Tibial nerve (tissue), 4 donors: ENCODE results near the gene FAM20A.

Experiments used
- EP300 ChIP-seq, 2 donors: sonication (generic); formaldehyde crosslinking; IDR thresholded peaks; one replicate each; pipeline ENCODE4 v1.6.1; 2017; ENCODE audit warnings: antibody characterized with exemption in 2 of 2, mild to moderate bottlenecking in 1 of 2
- TF ChIP-seq, protein P1 (sequence below), 5 experiments: fragments of 200-600 bp in 3 of 5; fragments of 450-650 bp in 2 of 5; sonication (generic) in 3 of 5; IDR thresholded peaks; one replicate each; pipeline ENCODE4 v1.5.1; 2016 to 2019; ENCODE audit warnings: antibody characterized with exemption in 5 of 5, mild to moderate bottlenecking in 3 of 5, moderate library complexity in 2 of 5

DNA sequence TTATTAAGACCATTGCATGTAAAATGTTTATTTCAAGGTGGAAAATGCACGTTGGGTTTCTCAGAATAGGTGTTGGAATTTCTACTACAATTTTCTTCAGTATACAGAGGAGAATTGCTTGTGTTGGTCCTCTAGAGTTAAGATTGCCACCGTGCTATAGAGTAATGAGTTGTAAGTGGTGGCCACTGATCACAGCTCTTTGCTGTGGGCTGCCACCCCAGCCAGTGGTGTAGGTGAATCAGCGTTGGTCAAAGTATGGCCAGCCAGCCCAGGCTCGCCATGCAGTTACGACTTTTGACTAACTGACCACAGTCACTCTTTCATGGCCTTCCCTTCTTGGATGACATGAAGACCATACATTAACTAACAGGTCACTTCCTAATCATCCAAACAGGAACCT lies 101.6 kb downstream of the FAM20A start:
- no peak for TF ChIP-seq EP300 (IDR thresholded peaks at IDR 0.05)
- TF ChIP-seq, protein P1, sequence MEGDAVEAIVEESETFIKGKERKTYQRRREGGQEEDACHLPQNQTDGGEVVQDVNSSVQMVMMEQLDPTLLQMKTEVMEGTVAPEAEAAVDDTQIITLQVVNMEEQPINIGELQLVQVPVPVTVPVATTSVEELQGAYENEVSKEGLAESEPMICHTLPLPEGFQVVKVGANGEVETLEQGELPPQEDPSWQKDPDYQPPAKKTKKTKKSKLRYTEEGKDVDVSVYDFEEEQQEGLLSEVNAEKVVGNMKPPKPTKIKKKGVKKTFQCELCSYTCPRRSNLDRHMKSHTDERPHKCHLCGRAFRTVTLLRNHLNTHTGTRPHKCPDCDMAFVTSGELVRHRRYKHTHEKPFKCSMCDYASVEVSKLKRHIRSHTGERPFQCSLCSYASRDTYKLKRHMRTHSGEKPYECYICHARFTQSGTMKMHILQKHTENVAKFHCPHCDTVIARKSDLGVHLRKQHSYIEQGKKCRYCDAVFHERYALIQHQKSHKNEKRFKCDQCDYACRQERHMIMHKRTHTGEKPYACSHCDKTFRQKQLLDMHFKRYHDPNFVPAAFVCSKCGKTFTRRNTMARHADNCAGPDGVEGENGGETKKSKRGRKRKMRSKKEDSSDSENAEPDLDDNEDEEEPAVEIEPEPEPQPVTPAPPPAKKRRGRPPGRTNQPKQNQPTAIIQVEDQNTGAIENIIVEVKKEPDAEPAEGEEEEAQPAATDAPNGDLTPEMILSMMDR (IDR thresholded peaks at IDR 0.05), result no peak
